HepG2 (cell line): Measurements from ENCODE around the gene RALB. TPM values are rescaled to one million over a fixed set of nuclear protein-coding genes. Genes with fewer than 3 reads are reported as not detected.

Experiments used
- ATAC-seq: fragments of 200-7000 bp; cut with Tn5 transposase; 3 replicates; pipeline ENCODE4 v1.9.1; 2020; ENCODE audit warnings: mild to moderate bottlenecking, moderate library complexity
- BruUV-seq: library from RNA; stranded (reverse); fragments of 400-500 nt; replicated peaks from 2 replicates; lab custom pipeline; 2021; lab: Mats Ljungman, UMichigan
- CTCF ChIA-PET: fragments of 300-600 bp; formaldehyde crosslinking; extraction: SDS; loops from one replicate; lab custom pipeline; 2021; ENCODE audit warnings: low total read pairs, inconsistent platforms, low intra/inter-chr PET ratio; lab: Yijun Ruan, JAX
- POLR2A ChIA-PET: fragments of 350-600 bp; sonication (Branson Sonifier 250); formaldehyde crosslinking; loops from one replicate; lab custom pipeline; 2020; ENCODE audit warnings: antibody characterized with exemption, inconsistent platforms; lab: Yijun Ruan, JAX
- DNase-seq: peaks from one replicate; pipeline ENCODE4 v3.0.0-alpha.2; 2015; ENCODE audit warnings: low spot score
- FAIRE-seq: peaks from 3 replicates; lab custom pipeline; 2011; peaks lifted over from hg19 to GRCh38; lab: Jason Lieb, UNC
- H2AFZ ChIP-seq: one replicate; pipeline ENCODE4 v1.6.1; 2011; ENCODE audit warnings: low read length, inconsistent platforms
- H3K27ac ChIP-seq: fragments of 300-600 bp; 3 replicates; pipeline ENCODE4 v1.8.0; 2011; ENCODE audit warnings: mixed run types, mild to moderate bottlenecking, mixed read lengths, low read length, inconsistent platforms; ENCODE audit not compliant: insufficient read depth; ENCODE audit errors: extremely low read length
- H3K27me3 ChIP-seq, 2 experiments: fragments of 200-600 bp in 1 of 2; 2 replicates in 1 of 2; 3 replicates in 1 of 2; pipeline versions ENCODE4 v1.6.0 to v1.8.0; 2011; ENCODE audit warnings: low read length in 2 of 2, mild to moderate bottlenecking in 2 of 2, moderate library complexity in 2 of 2, inconsistent platforms in 1 of 2; ENCODE audit not compliant: insufficient read depth in 2 of 2, control insufficient read depth in 1 of 2
- H3K36me3 ChIP-seq, 2 experiments: fragments of 200-600 bp in 1 of 2; replicated peaks in 1 of 2; 2 replicates in 1 of 2; 3 replicates in 1 of 2; pipeline versions ENCODE4 v1.5.1 to v1.8.0; 2011; ENCODE audit warnings: low read length in 2 of 2, inconsistent platforms in 1 of 2; ENCODE audit not compliant: insufficient read depth in 2 of 2, control insufficient read depth in 1 of 2
- H3K4me1 ChIP-seq: 2 replicates; pipeline ENCODE4 v1.5.1; 2012; ENCODE audit warnings: low read length, inconsistent platforms; ENCODE audit not compliant: insufficient read depth
- H3K4me2 ChIP-seq: 2 replicates; pipeline ENCODE4 v1.6.0; 2011; ENCODE audit warnings: low read depth, low read length, inconsistent platforms
- H3K4me3 ChIP-seq, 3 experiments: fragments of 200-600 bp in 1 of 3; sonication (generic), shearing (Covaris generic) in 1 of 3; replicated peaks in 1 of 3; 2 replicates each; pipeline ENCODE4 v1.5.1; 2011 to 2016; ENCODE audit warnings: low read length in 3 of 3, inconsistent platforms in 2 of 3, low read depth in 2 of 3, mild to moderate bottlenecking in 2 of 3, control low read depth in 1 of 3, mixed read lengths in 1 of 3; ENCODE audit not compliant: insufficient read depth in 1 of 3
- H3K79me2 ChIP-seq: one replicate; pipeline ENCODE4 v1.6.1; 2011; ENCODE audit warnings: low read length, inconsistent platforms; ENCODE audit not compliant: insufficient read depth
- H3K9ac ChIP-seq: 2 replicates; pipeline ENCODE4 v1.6.0; 2011; ENCODE audit warnings: mild to moderate bottlenecking, low read depth, low read length, inconsistent platforms; ENCODE audit not compliant: insufficient read depth
- H3K9me3 ChIP-seq: 2 replicates; pipeline ENCODE4 v1.5.1; 2012; ENCODE audit warnings: mild to moderate bottlenecking, low read length
- H4K20me1 ChIP-seq: 2 replicates; pipeline ENCODE4 v1.6.0; 2011; ENCODE audit warnings: inconsistent platforms, mild to moderate bottlenecking, low read length, moderate library complexity; ENCODE audit not compliant: insufficient read depth
- CSRNP1 ChIP-seq: sonication (generic); formaldehyde crosslinking; IDR thresholded peaks from 2 replicates; pipeline ENCODE4 v1.8.1; 2023; ENCODE audit warnings: mild to moderate bottlenecking, missing genetic modification reagents
- HCFC1 ChIP-seq: fragments of 150-350 bp; IDR thresholded peaks from 2 replicates; pipeline ENCODE4 v1.6.1; 2014; ENCODE audit warnings: low read depth, low read length
- HDAC6 ChIP-seq: fragments of 200-600 bp; sonication (generic); IDR thresholded peaks from 2 replicates; pipeline ENCODE4 v1.7.0; 2017; ENCODE audit warnings: mild to moderate bottlenecking, antibody characterized with exemption, low read length, low read depth
- HIVEP1 ChIP-seq: sonication (generic); formaldehyde crosslinking; IDR thresholded peaks from 2 replicates; pipeline ENCODE4 v1.4.0; 2020; ENCODE audit warnings: mild to moderate bottlenecking, missing genetic modification reagents
- KAT2B ChIP-seq: fragments of 150-350 bp; IDR thresholded peaks from 2 replicates; pipeline ENCODE4 v1.6.1; 2014; ENCODE audit warnings: low read depth, low read length, borderline replicate concordance
- KLF13 ChIP-seq: sonication (generic); formaldehyde crosslinking; IDR thresholded peaks from 2 replicates; pipeline ENCODE4 v1.4.0; 2020; ENCODE audit warnings: mild to moderate bottlenecking, missing genetic modification reagents
- KLF15 ChIP-seq: sonication (generic); formaldehyde crosslinking; IDR thresholded peaks from 2 replicates; pipeline ENCODE4 v1.8.1; 2023; ENCODE audit warnings: borderline replicate concordance, mild to moderate bottlenecking, inconsistent platforms, missing genetic modification reagents, mixed read lengths
- PPARG ChIP-seq: conservative IDR thresholded peaks from 2 replicates; pipeline ENCODE4 v1.6.1; 2016; ENCODE audit warnings: missing biosample characterization, missing genetic modification reagents
- SNAPC2 ChIP-seq: sonication (generic); formaldehyde crosslinking; IDR thresholded peaks from 2 replicates; pipeline ENCODE4 v1.8.1; 2022; ENCODE audit warnings: mild to moderate bottlenecking, missing genetic modification reagents
- SP140L ChIP-seq: sonication (generic); formaldehyde crosslinking; IDR thresholded peaks from 2 replicates; pipeline ENCODE4 v1.4.0; 2020; ENCODE audit warnings: missing genetic modification reagents, borderline replicate concordance
- SP4 ChIP-seq: sonication (generic); formaldehyde crosslinking; IDR thresholded peaks from 2 replicates; pipeline ENCODE4 v1.8.1; 2023; ENCODE audit warnings: mild to moderate bottlenecking, missing genetic modification reagents
- SYNCRIP ChIP-seq: fragments of 200-400 bp; formaldehyde crosslinking; IDR thresholded peaks from 2 replicates; pipeline ENCODE4 v1.6.1; 2018; ENCODE audit warnings: mild to moderate bottlenecking, low read depth, low read length; ENCODE audit not compliant: insufficient read depth
- TP53 ChIP-seq: sonication (generic); formaldehyde crosslinking; conservative IDR thresholded peaks from 2 replicates; pipeline ENCODE4 v1.4.0; 2020; ENCODE audit warnings: missing genetic modification reagents
- ZNF121 ChIP-seq: sonication (generic); formaldehyde crosslinking; IDR thresholded peaks from 2 replicates; pipeline ENCODE4 v1.5.0; 2020; ENCODE audit warnings: mild to moderate bottlenecking, missing genetic modification reagents
- ZNF251 ChIP-seq: sonication (generic); formaldehyde crosslinking; IDR thresholded peaks from 2 replicates; pipeline ENCODE4 v1.9.0; 2021; ENCODE audit warnings: mild to moderate bottlenecking, missing genetic modification reagents
- ZNF615 ChIP-seq: sonication (generic); formaldehyde crosslinking; IDR thresholded peaks from 2 replicates; pipeline ENCODE4 v1.5.0; 2020; ENCODE audit warnings: mild to moderate bottlenecking, missing genetic modification reagents, borderline replicate concordance
- ZNF703 ChIP-seq: sonication (generic); formaldehyde crosslinking; IDR thresholded peaks from 2 replicates; pipeline ENCODE4 v1.5.1; 2020; ENCODE audit warnings: missing genetic modification reagents, mild to moderate bottlenecking, moderate library complexity, borderline replicate concordance
- WGBS: methylation state at CpG from one replicate; pipeline ENCODE4 v1.1.6; 2017; ENCODE audit warnings: low lambda C conversion rate; 5-methylcytosine and 5-hydroxymethylcytosine counted together
- in situ Hi-C: cut with HindIII; loops from 2 replicates; pipeline ENCODE4 v1.10.0; 2017; ENCODE audit warnings: low pct_unique_long_range_greater_than_20kb; ENCODE audit not compliant: extremely low pct_ligation_motif_present
- intact Hi-C: fragments of 100-400 bp; cut with micrococcal nuclease; formaldehyde crosslinking; loops from one replicate; pipeline ENCODE4 v1.10.0; 2022; ENCODE audit not compliant: unreplicated experiment
- polyA plus RNA-seq, 8 experiments: library from polyadenylated mRNA; depleted of rRNA in 3 of 8; stranded (reverse) in 7 of 8; unstranded in 1 of 8; fragments of >200 nt; fragmentation: Illumina TruSeq in 4 of 8; extraction: Trizol in 4 of 8; gene quantifications; 2 replicates each; pipeline versions ENCODE4 v1.2.1 to v1.2.3, GENCODE V29; 2011 to 2016; ENCODE audit warnings: low read depth in 4 of 8, missing spikeins in 1 of 8, mixed read lengths in 1 of 8; ENCODE audit not compliant: insufficient read depth in 1 of 8
- total RNA-seq, 5 experiments: library from RNA; depleted of rRNA; stranded (reverse); fragments of >200 nt; fragmentation: Illumina TruSeq; extraction: Trizol; gene quantifications; 2 replicates each; pipeline ENCODE4 v1.2.3, GENCODE V29; 2016; ENCODE audit warnings: low read depth in 1 of 5
- TF ChIP-seq, protein P1 (sequence below): IDR thresholded peaks from 2 replicates; pipeline ENCODE4 v1.6.1; 2012; ENCODE audit warnings: low read length, improper control_type of control experiment

Gene RALB
- total and polyA plus RNA-seq, 2 of the 13 experiments (the other 11 are each of a cell fraction or from before 2014, with no cell fraction given): 37.8 to 43.2 TPM

- in situ Hi-C loops: no loop called here
- CTCF ChIA-PET: no interaction called here
- no peak for TF ChIP-seq SP140L (CRISPR knock-in tag)
- TF ChIP-seq, protein P1, sequence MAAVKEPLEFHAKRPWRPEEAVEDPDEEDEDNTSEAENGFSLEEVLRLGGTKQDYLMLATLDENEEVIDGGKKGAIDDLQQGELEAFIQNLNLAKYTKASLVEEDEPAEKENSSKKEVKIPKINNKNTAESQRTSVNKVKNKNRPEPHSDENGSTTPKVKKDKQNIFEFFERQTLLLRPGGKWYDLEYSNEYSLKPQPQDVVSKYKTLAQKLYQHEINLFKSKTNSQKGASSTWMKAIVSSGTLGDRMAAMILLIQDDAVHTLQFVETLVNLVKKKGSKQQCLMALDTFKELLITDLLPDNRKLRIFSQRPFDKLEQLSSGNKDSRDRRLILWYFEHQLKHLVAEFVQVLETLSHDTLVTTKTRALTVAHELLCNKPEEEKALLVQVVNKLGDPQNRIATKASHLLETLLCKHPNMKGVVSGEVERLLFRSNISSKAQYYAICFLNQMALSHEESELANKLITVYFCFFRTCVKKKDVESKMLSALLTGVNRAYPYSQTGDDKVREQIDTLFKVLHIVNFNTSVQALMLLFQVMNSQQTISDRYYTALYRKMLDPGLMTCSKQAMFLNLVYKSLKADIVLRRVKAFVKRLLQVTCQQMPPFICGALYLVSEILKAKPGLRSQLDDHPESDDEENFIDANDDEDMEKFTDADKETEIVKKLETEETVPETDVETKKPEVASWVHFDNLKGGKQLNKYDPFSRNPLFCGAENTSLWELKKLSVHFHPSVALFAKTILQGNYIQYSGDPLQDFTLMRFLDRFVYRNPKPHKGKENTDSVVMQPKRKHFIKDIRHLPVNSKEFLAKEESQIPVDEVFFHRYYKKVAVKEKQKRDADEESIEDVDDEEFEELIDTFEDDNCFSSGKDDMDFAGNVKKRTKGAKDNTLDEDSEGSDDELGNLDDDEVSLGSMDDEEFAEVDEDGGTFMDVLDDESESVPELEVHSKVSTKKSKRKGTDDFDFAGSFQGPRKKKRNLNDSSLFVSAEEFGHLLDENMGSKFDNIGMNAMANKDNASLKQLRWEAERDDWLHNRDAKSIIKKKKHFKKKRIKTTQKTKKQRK: no peak
- no peak for TF ChIP-seq KAT2B
- no peak for TF ChIP-seq ZNF615 (CRISPR knock-in tag)
- no peak for TF ChIP-seq KLF13 (CRISPR knock-in tag)
- TF ChIP-seq PPARG (CRISPR knock-in tag): no peak
- TF ChIP-seq CSRNP1 (CRISPR knock-in tag): no peak
- no peak for TF ChIP-seq SYNCRIP
- TF ChIP-seq HIVEP1: no peak
- TF ChIP-seq SP4: no peak
- no peak for TF ChIP-seq ZNF703 (CRISPR knock-in tag)
- no peak for TF ChIP-seq TP53 (CRISPR knock-in tag)
- no peak for TF ChIP-seq HCFC1
- no peak for TF ChIP-seq KLF15
- TF ChIP-seq SNAPC2 (CRISPR knock-in tag): no peak
- no peak for TF ChIP-seq ZNF251 (CRISPR knock-in tag)
- TF ChIP-seq HDAC6: no peak
- no peak for TF ChIP-seq ZNF121 (CRISPR knock-in tag)
- TF ChIP-seq, all 625 proteins: peak for 0
- no peak for ATAC-seq
- Histone ChIP-seq H4K20me1 (no peaks in the 10 kb centered on the region), H3K4me2 (no peak overlapping the region), H2AFZ (no peak overlapping the region), H3K36me3 (peaks cover 9 to 50% of the 10 kb centered on the region in 2 experiments; a peak in 4 of 5 replicates), H3K9ac (no peak overlapping the region), H3K27me3 (no peaks in the 10 kb centered on the region), H3K79me2 (no peaks in the 10 kb centered on the region), H3K9me3 (no peaks in the 10 kb centered on the region), H3K4me1 (no peaks in the 10 kb centered on the region), H3K27ac (no peak overlapping the region), H3K4me3 (no peak overlapping the region)
- WGBS: 78% methylated on average over 5 of the region's 5 CpGs
- BruUV-seq: TSS peak; percentile 45
- no peak for DNase-seq
- FAIRE-seq: no peak
- POLR2A ChIA-PET: no interaction called here
- intact Hi-C loops: no loop called here
Measured at GRCh38 chr2:120293096-120294007, 40.7 kb downstream of the RALB start.
